ENCODE results near the gene CDKN1C.

DNA sequence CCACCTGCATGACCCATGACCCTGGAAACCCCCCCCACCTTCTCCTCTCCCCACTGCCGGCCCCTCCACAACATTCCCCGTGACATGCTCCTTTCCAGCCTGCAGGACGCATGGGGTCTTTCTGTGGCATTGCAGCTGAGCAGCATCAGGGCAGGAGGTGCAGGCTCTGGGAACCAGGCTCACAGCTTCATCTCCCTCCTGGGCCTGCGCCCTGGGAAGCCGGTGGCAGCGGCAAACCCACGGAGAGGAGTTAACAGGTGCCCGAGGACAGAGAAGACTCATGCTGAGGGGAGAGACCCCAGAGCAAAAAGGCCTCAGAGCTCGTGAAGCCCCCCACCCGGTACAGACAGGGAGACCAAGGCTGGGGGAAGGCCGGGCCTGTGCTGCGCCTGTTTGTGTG lies 32.2 kb downstream of the CDKN1C start:
- TF ChIP-seq, protein P1, sequence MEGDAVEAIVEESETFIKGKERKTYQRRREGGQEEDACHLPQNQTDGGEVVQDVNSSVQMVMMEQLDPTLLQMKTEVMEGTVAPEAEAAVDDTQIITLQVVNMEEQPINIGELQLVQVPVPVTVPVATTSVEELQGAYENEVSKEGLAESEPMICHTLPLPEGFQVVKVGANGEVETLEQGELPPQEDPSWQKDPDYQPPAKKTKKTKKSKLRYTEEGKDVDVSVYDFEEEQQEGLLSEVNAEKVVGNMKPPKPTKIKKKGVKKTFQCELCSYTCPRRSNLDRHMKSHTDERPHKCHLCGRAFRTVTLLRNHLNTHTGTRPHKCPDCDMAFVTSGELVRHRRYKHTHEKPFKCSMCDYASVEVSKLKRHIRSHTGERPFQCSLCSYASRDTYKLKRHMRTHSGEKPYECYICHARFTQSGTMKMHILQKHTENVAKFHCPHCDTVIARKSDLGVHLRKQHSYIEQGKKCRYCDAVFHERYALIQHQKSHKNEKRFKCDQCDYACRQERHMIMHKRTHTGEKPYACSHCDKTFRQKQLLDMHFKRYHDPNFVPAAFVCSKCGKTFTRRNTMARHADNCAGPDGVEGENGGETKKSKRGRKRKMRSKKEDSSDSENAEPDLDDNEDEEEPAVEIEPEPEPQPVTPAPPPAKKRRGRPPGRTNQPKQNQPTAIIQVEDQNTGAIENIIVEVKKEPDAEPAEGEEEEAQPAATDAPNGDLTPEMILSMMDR (IDR thresholded peaks at IDR 0.05) = no peak
- no peak for TF ChIP-seq POLR2A (IDR thresholded peaks at IDR 0.05)
